ENCODE measurements around the gene CDK2.
A peak's percentile ranks its signal among the peaks of the same experiment; 100 is the strongest.
"Not testable (repeated sequence)": the region's sequence is repeated elsewhere in the genome, so short reads cannot be mapped to it uniquely, and the experiment has no call there.

CDK2 gene

DNA sequence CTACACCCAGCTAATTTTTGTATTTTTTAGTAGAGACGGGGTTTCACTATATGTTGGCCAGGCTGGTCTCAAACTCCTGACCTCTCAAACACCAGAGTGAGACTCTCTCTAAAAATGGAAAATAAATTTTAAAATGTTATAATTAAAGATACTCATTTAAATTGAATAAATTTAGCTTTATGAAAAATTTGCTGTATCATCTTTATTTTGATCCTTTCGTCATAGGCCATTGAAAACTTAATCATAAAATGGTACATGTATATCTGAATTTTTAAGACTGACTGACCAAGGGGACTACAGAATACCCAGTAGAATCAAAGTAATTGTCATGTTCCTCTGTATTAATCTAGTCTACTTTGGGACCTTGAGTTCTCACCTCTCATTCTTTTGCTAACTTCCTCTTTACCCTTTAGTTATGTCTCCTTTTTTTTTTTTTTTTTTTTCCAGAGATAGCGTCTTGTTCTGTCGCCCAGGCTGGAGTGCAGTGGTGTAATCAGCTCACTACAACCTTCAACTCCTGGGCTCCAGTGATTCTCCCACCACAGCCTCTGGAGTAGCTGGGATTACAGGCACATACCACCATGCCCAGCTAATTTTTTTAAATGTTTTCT, 16.7 kb downstream of the CDK2 start:
- TF ChIP-seq, protein P1, sequence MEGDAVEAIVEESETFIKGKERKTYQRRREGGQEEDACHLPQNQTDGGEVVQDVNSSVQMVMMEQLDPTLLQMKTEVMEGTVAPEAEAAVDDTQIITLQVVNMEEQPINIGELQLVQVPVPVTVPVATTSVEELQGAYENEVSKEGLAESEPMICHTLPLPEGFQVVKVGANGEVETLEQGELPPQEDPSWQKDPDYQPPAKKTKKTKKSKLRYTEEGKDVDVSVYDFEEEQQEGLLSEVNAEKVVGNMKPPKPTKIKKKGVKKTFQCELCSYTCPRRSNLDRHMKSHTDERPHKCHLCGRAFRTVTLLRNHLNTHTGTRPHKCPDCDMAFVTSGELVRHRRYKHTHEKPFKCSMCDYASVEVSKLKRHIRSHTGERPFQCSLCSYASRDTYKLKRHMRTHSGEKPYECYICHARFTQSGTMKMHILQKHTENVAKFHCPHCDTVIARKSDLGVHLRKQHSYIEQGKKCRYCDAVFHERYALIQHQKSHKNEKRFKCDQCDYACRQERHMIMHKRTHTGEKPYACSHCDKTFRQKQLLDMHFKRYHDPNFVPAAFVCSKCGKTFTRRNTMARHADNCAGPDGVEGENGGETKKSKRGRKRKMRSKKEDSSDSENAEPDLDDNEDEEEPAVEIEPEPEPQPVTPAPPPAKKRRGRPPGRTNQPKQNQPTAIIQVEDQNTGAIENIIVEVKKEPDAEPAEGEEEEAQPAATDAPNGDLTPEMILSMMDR (conservative IDR thresholded peaks at IDR 0.05): no peak
- no peak overlapping the region for H3K27ac ChIP-seq

DNA sequence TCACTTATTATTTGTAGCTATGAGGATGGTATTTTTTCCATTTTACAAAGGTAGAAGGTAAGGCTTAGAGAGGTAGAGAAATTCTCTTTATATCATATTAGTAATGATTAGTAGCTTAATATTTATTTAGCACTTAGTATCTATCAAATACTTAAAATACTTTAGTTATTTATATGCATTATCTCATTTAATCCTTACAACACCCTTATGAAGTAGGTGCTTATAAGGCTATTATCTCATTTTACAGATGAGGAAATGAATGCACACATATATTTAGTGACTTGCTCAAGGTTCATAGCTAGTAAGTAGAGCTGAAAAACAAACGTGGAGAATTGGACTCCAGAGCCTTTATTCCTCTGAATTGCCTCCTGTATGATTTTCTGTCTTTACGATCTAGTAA, 18.2 kb downstream of the CDK2 start:
- H3K27ac ChIP-seq: no peak overlapping the region
- TF ChIP-seq, protein P1 (conservative IDR thresholded peaks at IDR 0.05): no peak

DNA sequence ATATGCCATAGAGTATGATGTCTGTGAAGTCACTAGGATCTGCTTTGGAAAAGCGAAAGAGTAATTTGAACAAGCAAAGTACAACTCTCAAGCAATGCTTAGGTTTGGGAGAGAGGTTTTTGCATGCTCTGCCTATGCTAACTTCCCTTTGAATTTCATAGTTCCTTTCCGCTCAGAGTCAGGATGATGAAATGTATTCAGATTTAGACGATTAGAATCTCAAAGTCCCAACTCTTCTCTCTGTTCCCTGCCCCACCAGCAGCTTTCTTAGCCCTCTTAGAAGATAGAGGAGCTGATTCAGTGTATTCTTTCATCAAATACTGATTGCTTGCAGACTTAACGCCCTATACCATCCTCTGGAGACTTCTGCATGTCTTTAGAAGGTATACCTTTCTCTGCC, 18.7 kb downstream of the CDK2 start:
- no peak overlapping the region for H3K27ac ChIP-seq
- TF ChIP-seq, protein P1 (conservative IDR thresholded peaks at IDR 0.05): no peak

DNA sequence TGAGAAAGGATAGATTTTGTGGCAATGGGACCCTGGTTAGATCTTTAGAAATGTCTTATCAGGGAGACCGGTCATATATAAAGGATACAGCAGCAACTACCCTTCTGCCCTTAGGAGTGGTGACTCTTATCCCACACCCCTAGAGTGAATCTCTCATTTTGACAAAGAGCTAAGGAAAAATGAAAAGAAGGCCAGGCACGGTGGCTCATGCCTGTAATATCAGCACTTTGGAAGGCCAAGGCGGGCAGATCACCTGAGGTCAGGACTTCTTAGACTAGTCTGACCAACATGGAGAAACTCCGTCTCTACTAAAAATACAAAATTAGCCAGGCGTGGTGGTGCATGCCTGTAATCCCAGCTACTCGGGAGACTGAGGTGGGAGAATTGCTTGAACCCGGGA, 19.3 kb downstream of the CDK2 start:
- H3K27ac ChIP-seq: not testable (repeated sequence)

DNA sequence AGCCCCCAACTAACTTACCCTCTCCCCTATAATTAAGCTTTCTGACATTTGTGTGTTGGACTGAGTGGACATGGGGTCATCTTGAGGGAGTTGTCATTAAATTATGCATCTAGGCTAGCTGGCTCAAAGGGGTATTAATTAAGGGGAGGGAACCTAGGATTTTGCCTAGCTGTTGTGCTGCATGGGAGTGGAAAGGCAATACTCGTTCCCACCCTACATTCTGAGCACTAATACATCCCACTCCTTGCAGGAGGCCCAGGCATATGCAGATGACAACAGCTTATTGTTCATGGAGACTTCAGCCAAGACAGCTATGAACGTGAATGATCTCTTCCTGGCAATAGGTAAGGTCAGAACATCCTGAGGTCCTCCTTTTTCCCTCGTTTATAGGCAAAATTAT, 24.5 kb downstream of the CDK2 start:
- H3K27ac ChIP-seq: no peak overlapping the region
- TF ChIP-seq, protein P1 (conservative IDR thresholded peaks at IDR 0.05): no peak

DNA sequence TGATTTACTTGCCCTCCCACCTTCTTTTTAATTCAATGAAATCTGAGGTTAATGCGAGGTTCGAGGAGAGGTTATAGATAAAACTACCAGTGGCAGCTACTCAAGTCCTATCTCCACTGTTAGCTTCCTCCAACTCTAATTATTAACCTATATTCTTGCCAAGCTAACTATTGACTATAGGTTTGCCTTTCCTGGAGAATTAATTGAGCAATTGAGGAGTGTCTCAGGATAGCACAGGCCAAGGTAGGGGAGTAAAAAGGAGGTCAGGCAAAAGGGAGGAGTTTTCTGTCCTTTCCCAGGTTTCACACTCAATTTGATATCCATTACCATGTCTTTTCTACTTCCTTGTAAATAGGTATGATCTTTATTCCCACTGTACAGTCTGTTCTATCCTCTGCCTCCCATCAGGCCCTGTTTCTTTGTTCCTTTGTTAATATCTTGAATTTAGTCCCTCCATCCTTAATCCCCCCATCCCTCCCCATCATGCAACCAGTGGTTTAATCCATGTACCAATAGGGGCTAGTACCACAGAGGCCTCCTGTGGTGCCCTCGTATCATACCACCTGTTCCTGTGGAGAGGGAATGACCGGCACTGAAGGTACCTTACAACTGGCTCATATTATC, 26.7 kb downstream of the CDK2 start:
- H3K27ac ChIP-seq: no peak overlapping the region
- TF ChIP-seq, protein P1 (conservative IDR thresholded peaks at IDR 0.05): no peak

DNA sequence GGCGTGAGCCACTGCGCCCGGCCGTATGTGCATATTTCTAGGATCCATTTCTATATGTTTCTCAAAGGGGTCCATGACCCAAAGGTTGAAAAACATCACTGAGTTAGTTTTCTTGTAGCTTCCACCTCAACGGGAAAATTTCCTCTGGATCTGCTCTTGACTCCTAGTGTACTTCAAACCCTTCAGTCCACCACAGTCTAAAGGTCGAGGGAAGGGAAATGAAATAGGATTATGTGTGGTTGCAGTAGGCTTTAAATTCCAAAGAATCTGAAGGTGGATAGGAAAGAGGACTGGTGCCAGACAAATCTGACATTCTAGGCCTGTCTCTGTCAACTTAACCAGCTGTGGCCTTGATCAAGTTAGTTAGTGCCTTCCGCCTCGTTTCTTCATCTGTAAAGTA, 28.7 kb downstream of the CDK2 start:
- TF ChIP-seq, protein P1 (conservative IDR thresholded peaks at IDR 0.05): no peak
- no peak overlapping the region for H3K27ac ChIP-seq

DNA sequence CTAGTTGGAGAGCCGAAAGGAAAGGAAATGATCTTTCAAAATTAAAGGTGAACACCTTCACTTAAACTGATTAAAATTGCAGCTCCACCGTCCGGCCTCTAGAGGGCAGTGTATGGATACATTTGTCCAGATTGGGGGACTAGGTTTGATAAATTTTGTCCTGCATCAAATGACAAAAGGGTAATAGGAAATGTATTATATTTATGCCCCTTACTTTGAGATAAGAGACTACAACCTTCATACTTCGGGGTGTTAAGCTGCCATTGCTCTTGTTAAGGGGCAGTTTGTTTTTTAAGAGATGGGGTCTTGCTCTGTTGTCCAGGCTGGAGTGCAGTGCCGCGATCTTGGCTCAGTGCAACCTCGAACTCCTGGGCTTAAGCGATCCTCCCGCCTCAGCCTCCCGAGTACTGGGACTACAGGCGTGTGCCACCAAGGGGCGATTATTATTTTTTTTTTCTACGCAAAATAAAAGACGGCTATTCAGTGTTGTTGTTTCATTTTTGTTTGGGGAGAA, 29.6 kb downstream of the CDK2 start:
- peak overlapping the region; percentile 84 for H3K27ac ChIP-seq
- TF ChIP-seq, protein P1 (conservative IDR thresholded peaks at IDR 0.05): peak; percentile 90

Data from VCaP (cell line).